Liver (tissue), 3 donors: ENCODE results near the gene VEPH1.

ENCODE experiments used
- CTCF ChIP-seq: fragments of 150-350 bp; IDR thresholded peaks from 2 replicates; pipeline ENCODE4 v1.5.1; 2017; ENCODE audit warnings: improper control_type of control experiment, low read depth, low read length; ENCODE audit not compliant: missing input control
- GABPA ChIP-seq, 2 donors: IDR thresholded peaks in 1 of 2; conservative IDR thresholded peaks in 1 of 2; 2 replicates each; pipeline ENCODE4 v1.6.1; 2016; ENCODE audit warnings: antibody characterized with exemption in 2 of 2, mild to moderate bottlenecking in 1 of 2, moderate library complexity in 1 of 2
- RAD21 ChIP-seq, 2 donors: IDR thresholded peaks; 2 replicates each; pipeline ENCODE4 v1.6.1; 2016; ENCODE audit warnings: antibody characterized with exemption in 2 of 2, mild to moderate bottlenecking in 2 of 2
- REST ChIP-seq: IDR thresholded peaks from 2 replicates; pipeline ENCODE4 v1.6.1; 2016; ENCODE audit warnings: antibody characterized with exemption, mild to moderate bottlenecking
- TAF1 ChIP-seq: conservative IDR thresholded peaks from 2 replicates; pipeline ENCODE4 v1.6.1; 2016; ENCODE audit warnings: antibody characterized with exemption, mild to moderate bottlenecking
- donor health status: healthy.
- donor health status: healthy.

GRCh38 chr3:157453824-157454223 is 49.4 kb downstream of the VEPH1 start:
- TF ChIP-seq REST (no peak), RAD21 (IDR thresholded peaks at IDR 0.05) (no peak), CTCF (no peak), GABPA (IDR thresholded peaks at IDR 0.05 in 1 of 2, conservative IDR thresholded peaks at IDR 0.05 in 1 of 2) (no peak), TAF1 (no peak)
